ENCODE measurements around the gene CAMK2G. TPM values are rescaled to one million over a fixed set of nuclear protein-coding genes. Genes with fewer than 3 reads are reported as not detected.

The CAMK2G gene
- total RNA-seq, 3 donors from 2014 or later, result 53.5 to 141 (median 57.2) TPM

GRCh38 chr10:73906524-73907447, 32.4 kb upstream of the CAMK2G start:
- no peaks in the 10 kb centered on the region for H3K9me3 ChIP-seq
- no peaks in the 10 kb centered on the region for H3K36me3 ChIP-seq (ENCODE audit: low read depth)
- ATAC-seq (peak; percentile 43), DNase-seq (peak; percentile 50 to 76 (median 54))
- peaks cover 23% of the 10 kb centered on the region for H3K4me1 ChIP-seq (ENCODE audit: low read depth)
- no peak for TF ChIP-seq CTCF (IDR thresholded peaks at IDR 0.05)
- no peak overlapping the region for H3K4me3 ChIP-seq
- intact Hi-C loops (cut with DNase I, micrococcal nuclease), result no loop called here

- Histone ChIP-seq H3K36me3 (ENCODE audit: low read depth) (no peaks in the 10 kb centered on the region), H3K4me1 (ENCODE audit: low read depth) (peaks cover 19% of the 10 kb centered on the region), H3K4me3 (no peak overlapping the region), H3K9me3 (no peaks in the 10 kb centered on the region)
- TF ChIP-seq CTCF (IDR thresholded peaks at IDR 0.05), result no peak
- intact Hi-C loops (cut with DNase I, micrococcal nuclease), result no loop called here
- DNase-seq (no peak), ATAC-seq (no peak)
Observed at GRCh38 chr10:73905256-73906020, 31.1 kb upstream of the CAMK2G start.

GRCh38 chr10:73902351-73902750, 28.0 kb upstream of the CAMK2G start:
- H3K9me3 ChIP-seq, result no peaks in the 10 kb centered on the region
- intact Hi-C loops (cut with DNase I, micrococcal nuclease), result no loop called here
- ATAC-seq, result no peak

GRCh38 chr10:73901261-73901660, 26.9 kb upstream of the CAMK2G start:
- no peak for TF ChIP-seq CTCF (IDR thresholded peaks at IDR 0.05)
- intact Hi-C loops (cut with DNase I, micrococcal nuclease), result no loop called here
- ATAC-seq, result no peak

More at GRCh38 chr10:73902351-73902750, 28.0 kb upstream of the CAMK2G start:
- no peak for TF ChIP-seq CTCF (IDR thresholded peaks at IDR 0.05)
- H3K36me3 ChIP-seq (ENCODE audit: low read depth), result no peaks in the 10 kb centered on the region
- H3K4me1 ChIP-seq (ENCODE audit: low read depth), result no peaks in the 10 kb centered on the region
- no peak for DNase-seq
- H3K4me3 ChIP-seq, result no peak overlapping the region

GRCh38 chr10:73900064-73900463, 25.7 kb upstream of the CAMK2G start:
- intact Hi-C loops (cut with DNase I, micrococcal nuclease), result no loop called here
- Histone ChIP-seq H3K4me1 (ENCODE audit: low read depth) (no peaks in the 10 kb centered on the region), H3K36me3 (ENCODE audit: low read depth) (no peaks in the 10 kb centered on the region), H3K9me3 (no peaks in the 10 kb centered on the region), H3K4me3 (no peak overlapping the region)
- no peak for DNase-seq
- no peak for TF ChIP-seq CTCF (IDR thresholded peaks at IDR 0.05)
- ATAC-seq, result no peak

More at GRCh38 chr10:73901261-73901660, 26.9 kb upstream of the CAMK2G start:
- no peak overlapping the region for H3K4me3 ChIP-seq
- no peaks in the 10 kb centered on the region for H3K36me3 ChIP-seq (ENCODE audit: low read depth)
- no peak for DNase-seq
- no peaks in the 10 kb centered on the region for H3K9me3 ChIP-seq
- no peaks in the 10 kb centered on the region for H3K4me1 ChIP-seq (ENCODE audit: low read depth)
